HEK293 (cell line): ENCODE measurements around the gene MBLAC2.

Experiments used
- AEBP2 ChIP-seq: fragments of 450-650 bp; formaldehyde crosslinking; IDR thresholded peaks from 2 replicates; pipeline ENCODE4 v1.5.1; 2016; ENCODE audit warnings: missing biosample characterization, missing genetic modification characterization, borderline replicate concordance
- GLI4 ChIP-seq: fragments of 450-650 bp; formaldehyde crosslinking; IDR thresholded peaks from 2 replicates; pipeline ENCODE4 v1.5.1; 2016; ENCODE audit warnings: missing biosample characterization, missing genetic modification characterization
- HOXD13 ChIP-seq: sonication (generic); formaldehyde crosslinking; IDR thresholded peaks from 2 replicates; pipeline ENCODE4 v1.8.0; 2022; ENCODE audit warnings: missing genetic modification reagents, borderline replicate concordance
- KLF10 ChIP-seq: fragments of 450-650 bp; IDR thresholded peaks from 2 replicates; pipeline ENCODE4 v1.5.1; 2018; ENCODE audit warnings: missing biosample characterization, mild to moderate bottlenecking, missing genetic modification characterization
- KLF8 ChIP-seq: fragments of 450-650 bp; formaldehyde crosslinking; IDR thresholded peaks from 2 replicates; pipeline ENCODE4 v1.5.1; 2016; ENCODE audit warnings: missing biosample characterization, missing genetic modification characterization
- OVOL3 ChIP-seq: fragments of 450-650 bp; formaldehyde crosslinking; IDR thresholded peaks from 2 replicates; pipeline ENCODE4 v1.5.1; 2016; ENCODE audit warnings: missing biosample characterization, missing genetic modification characterization
- PRDM1 ChIP-seq: fragments of 450-650 bp; formaldehyde crosslinking; IDR thresholded peaks from 2 replicates; pipeline ENCODE4; 2016; ENCODE audit warnings: missing biosample characterization, missing genetic modification characterization
- TCF7L2 ChIP-seq: IDR thresholded peaks from 2 replicates; pipeline ENCODE4 v1.6.1; 2011; ENCODE audit warnings: low read depth, mild to moderate bottlenecking, inconsistent platforms, low read length, moderate library complexity, borderline replicate concordance
- ZBTB20 ChIP-seq: fragments of 450-650 bp; formaldehyde crosslinking; IDR thresholded peaks from 2 replicates; pipeline ENCODE4 v1.5.1; 2016; ENCODE audit warnings: missing biosample characterization, missing genetic modification characterization
- ZBTB48 ChIP-seq: fragments of 450-650 bp; formaldehyde crosslinking; IDR thresholded peaks from 2 replicates; pipeline ENCODE4 v1.5.1; 2016; ENCODE audit warnings: missing biosample characterization, missing genetic modification characterization
- ZBTB8A ChIP-seq: fragments of 450-650 bp; formaldehyde crosslinking; IDR thresholded peaks from 2 replicates; pipeline ENCODE4 v1.5.1; 2016; ENCODE audit warnings: missing biosample characterization, missing genetic modification characterization
- ZEB2 ChIP-seq: fragments of 450-650 bp; formaldehyde crosslinking; IDR thresholded peaks from 2 replicates; pipeline ENCODE4 v1.5.1; 2016; ENCODE audit warnings: missing biosample characterization, missing genetic modification characterization
- ZFHX2 ChIP-seq: fragments of 450-650 bp; formaldehyde crosslinking; conservative IDR thresholded peaks from 2 replicates; pipeline ENCODE4 v1.5.1; 2016; ENCODE audit warnings: missing biosample characterization, missing genetic modification characterization
- ZFP3 ChIP-seq: fragments of 450-650 bp; formaldehyde crosslinking; IDR thresholded peaks from 2 replicates; pipeline ENCODE4 v1.5.1; 2016; ENCODE audit warnings: low read depth, missing biosample characterization, missing genetic modification characterization
- ZIC2 ChIP-seq: fragments of 450-650 bp; formaldehyde crosslinking; IDR thresholded peaks from 2 replicates; pipeline ENCODE4 v1.5.1; 2016; ENCODE audit warnings: missing biosample characterization, missing genetic modification characterization
- ZNF114 ChIP-seq: fragments of 450-650 bp; formaldehyde crosslinking; IDR thresholded peaks from 2 replicates; pipeline ENCODE4 v1.5.0; 2017; ENCODE audit warnings: missing biosample characterization, missing genetic modification characterization
- ZNF146 ChIP-seq: fragments of 450-650 bp; formaldehyde crosslinking; IDR thresholded peaks from 2 replicates; pipeline ENCODE4 v1.5.1; 2016; ENCODE audit warnings: missing biosample characterization, missing genetic modification characterization
- ZNF341 ChIP-seq: fragments of 450-650 bp; formaldehyde crosslinking; IDR thresholded peaks from 2 replicates; pipeline ENCODE4; 2016; ENCODE audit warnings: low read depth, missing biosample characterization, missing genetic modification characterization
- ZNF362 ChIP-seq: fragments of 450-650 bp; formaldehyde crosslinking; IDR thresholded peaks from 2 replicates; pipeline ENCODE4 v1.5.1; 2016; ENCODE audit warnings: missing biosample characterization, missing genetic modification characterization
- ZNF510 ChIP-seq: fragments of 450-650 bp; formaldehyde crosslinking; IDR thresholded peaks from 2 replicates; pipeline ENCODE4 v1.5.1; 2018; ENCODE audit warnings: mild to moderate bottlenecking, missing genetic modification characterization, missing biosample characterization; ENCODE audit not compliant: insufficient replicate concordance
- ZNF514 ChIP-seq: fragments of 450-650 bp; formaldehyde crosslinking; IDR thresholded peaks from 2 replicates; pipeline ENCODE4 v1.5.1; 2016; ENCODE audit warnings: missing biosample characterization, missing genetic modification characterization
- ZNF529 ChIP-seq: fragments of 450-650 bp; formaldehyde crosslinking; IDR thresholded peaks from 2 replicates; pipeline ENCODE4 v1.5.1; 2017; ENCODE audit warnings: missing genetic modification characterization, missing biosample characterization; ENCODE audit not compliant: insufficient replicate concordance
- ZNF585B ChIP-seq: fragments of 450-650 bp; formaldehyde crosslinking; IDR thresholded peaks from 2 replicates; pipeline ENCODE4 v1.5.1; 2016; ENCODE audit warnings: missing biosample characterization, missing genetic modification characterization
- ZNF596 ChIP-seq: fragments of 450-650 bp; IDR thresholded peaks from 2 replicates; pipeline ENCODE4 v1.5.0; 2018; ENCODE audit warnings: missing biosample characterization, mild to moderate bottlenecking, missing genetic modification characterization, moderate library complexity
- ZNF600 ChIP-seq: fragments of 450-650 bp; formaldehyde crosslinking; IDR thresholded peaks from 2 replicates; pipeline ENCODE4 v1.5.1; 2016; ENCODE audit warnings: missing biosample characterization, missing genetic modification characterization
- ZNF621 ChIP-seq: fragments of 450-650 bp; formaldehyde crosslinking; IDR thresholded peaks from 2 replicates; pipeline ENCODE4 v1.5.1; 2017; ENCODE audit warnings: missing biosample characterization, missing genetic modification characterization
- ZNF645 ChIP-seq: fragments of 450-650 bp; formaldehyde crosslinking; IDR thresholded peaks from 2 replicates; pipeline ENCODE4; 2016; ENCODE audit warnings: missing biosample characterization, missing genetic modification characterization
- ZNF654 ChIP-seq: fragments of 450-650 bp; formaldehyde crosslinking; IDR thresholded peaks from 2 replicates; pipeline ENCODE4 v1.5.1; 2016; ENCODE audit warnings: low read depth, missing biosample characterization, missing genetic modification characterization
- ZNF660 ChIP-seq: fragments of 450-650 bp; IDR thresholded peaks from 2 replicates; pipeline ENCODE4 v1.5.1; 2018; ENCODE audit warnings: missing biosample characterization, mild to moderate bottlenecking, missing genetic modification characterization
- ZNF843 ChIP-seq: fragments of 450-650 bp; formaldehyde crosslinking; IDR thresholded peaks from 2 replicates; pipeline ENCODE4 v1.5.1; 2016; ENCODE audit warnings: missing biosample characterization, missing genetic modification characterization
- TF ChIP-seq, protein P1 (sequence below): fragments of 450-650 bp; formaldehyde crosslinking; IDR thresholded peaks from 2 replicates; pipeline ENCODE4 v1.5.1; 2016; ENCODE audit warnings: missing biosample characterization, missing genetic modification characterization
- TF ChIP-seq, protein P2 (sequence below): fragments of 450-650 bp; formaldehyde crosslinking; IDR thresholded peaks from 2 replicates; pipeline ENCODE4 v1.5.1; 2016; ENCODE audit warnings: missing biosample characterization, missing genetic modification characterization

MBLAC2 gene

GRCh38 chr5:90409318-90410177 lies 65.0 kb downstream of the MBLAC2 start, which contains the start of gene CETN3 (continued):
- TF ChIP-seq ZNF660 (tag by site-specific recombination) (peak; percentile 74), ZNF645 (tag by site-specific recombination) (no peak), TCF7L2 (no peak), ZNF621 (tag by site-specific recombination) (no peak), KLF10 (0 out of 2 replicates have a peak, but pooled peaks have one; percentile 42), ZNF341 (tag by site-specific recombination) (no peak), AEBP2 (no peak), ZNF529 (tag by site-specific recombination) (no peak), ZNF510 (tag by site-specific recombination) (no peak), ZNF600 (peak; percentile 77), ZNF843 (tag by site-specific recombination) (peak; percentile 56), KLF8 (tag by site-specific recombination) (peak; percentile 63), HOXD13 (CRISPR knock-in tag) (peak; percentile 88), ZNF596 (tag by site-specific recombination) (no peak), ZNF585B (tag by site-specific recombination) (no peak), ZNF146 (tag by site-specific recombination) (no peak), ZIC2 (peak; percentile 13; the same call in 1 of the 2 replicates), ZNF114 (tag by site-specific recombination) (no peak), ZNF514 (no peak), ZNF362 (tag by site-specific recombination) (peak; percentile 89), ZBTB8A (tag by site-specific recombination) (peak; percentile 80), ZFHX2 (tag by site-specific recombination) (peak; percentile 85), GLI4 (peak; percentile 48; the same call in 1 of the 2 replicates), ZBTB48 (tag by site-specific recombination) (peak; percentile 92), ZBTB20 (tag by site-specific recombination) (peak; percentile 68), ZFP3 (tag by site-specific recombination) (no peak), ZNF654 (no peak), OVOL3 (tag by site-specific recombination) (no peak), PRDM1 (tag by site-specific recombination) (no peak), ZEB2 (0 out of 2 replicates have a peak, but pooled peaks have one; percentile 40)
- TF ChIP-seq, protein P1, sequence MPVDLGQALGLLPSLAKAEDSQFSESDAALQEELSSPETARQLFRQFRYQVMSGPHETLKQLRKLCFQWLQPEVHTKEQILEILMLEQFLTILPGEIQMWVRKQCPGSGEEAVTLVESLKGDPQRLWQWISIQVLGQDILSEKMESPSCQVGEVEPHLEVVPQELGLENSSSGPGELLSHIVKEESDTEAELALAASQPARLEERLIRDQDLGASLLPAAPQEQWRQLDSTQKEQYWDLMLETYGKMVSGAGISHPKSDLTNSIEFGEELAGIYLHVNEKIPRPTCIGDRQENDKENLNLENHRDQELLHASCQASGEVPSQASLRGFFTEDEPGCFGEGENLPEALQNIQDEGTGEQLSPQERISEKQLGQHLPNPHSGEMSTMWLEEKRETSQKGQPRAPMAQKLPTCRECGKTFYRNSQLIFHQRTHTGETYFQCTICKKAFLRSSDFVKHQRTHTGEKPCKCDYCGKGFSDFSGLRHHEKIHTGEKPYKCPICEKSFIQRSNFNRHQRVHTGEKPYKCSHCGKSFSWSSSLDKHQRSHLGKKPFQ, result peak; percentile 17; the same call in 1 of the 2 replicates
- TF ChIP-seq, protein P2, sequence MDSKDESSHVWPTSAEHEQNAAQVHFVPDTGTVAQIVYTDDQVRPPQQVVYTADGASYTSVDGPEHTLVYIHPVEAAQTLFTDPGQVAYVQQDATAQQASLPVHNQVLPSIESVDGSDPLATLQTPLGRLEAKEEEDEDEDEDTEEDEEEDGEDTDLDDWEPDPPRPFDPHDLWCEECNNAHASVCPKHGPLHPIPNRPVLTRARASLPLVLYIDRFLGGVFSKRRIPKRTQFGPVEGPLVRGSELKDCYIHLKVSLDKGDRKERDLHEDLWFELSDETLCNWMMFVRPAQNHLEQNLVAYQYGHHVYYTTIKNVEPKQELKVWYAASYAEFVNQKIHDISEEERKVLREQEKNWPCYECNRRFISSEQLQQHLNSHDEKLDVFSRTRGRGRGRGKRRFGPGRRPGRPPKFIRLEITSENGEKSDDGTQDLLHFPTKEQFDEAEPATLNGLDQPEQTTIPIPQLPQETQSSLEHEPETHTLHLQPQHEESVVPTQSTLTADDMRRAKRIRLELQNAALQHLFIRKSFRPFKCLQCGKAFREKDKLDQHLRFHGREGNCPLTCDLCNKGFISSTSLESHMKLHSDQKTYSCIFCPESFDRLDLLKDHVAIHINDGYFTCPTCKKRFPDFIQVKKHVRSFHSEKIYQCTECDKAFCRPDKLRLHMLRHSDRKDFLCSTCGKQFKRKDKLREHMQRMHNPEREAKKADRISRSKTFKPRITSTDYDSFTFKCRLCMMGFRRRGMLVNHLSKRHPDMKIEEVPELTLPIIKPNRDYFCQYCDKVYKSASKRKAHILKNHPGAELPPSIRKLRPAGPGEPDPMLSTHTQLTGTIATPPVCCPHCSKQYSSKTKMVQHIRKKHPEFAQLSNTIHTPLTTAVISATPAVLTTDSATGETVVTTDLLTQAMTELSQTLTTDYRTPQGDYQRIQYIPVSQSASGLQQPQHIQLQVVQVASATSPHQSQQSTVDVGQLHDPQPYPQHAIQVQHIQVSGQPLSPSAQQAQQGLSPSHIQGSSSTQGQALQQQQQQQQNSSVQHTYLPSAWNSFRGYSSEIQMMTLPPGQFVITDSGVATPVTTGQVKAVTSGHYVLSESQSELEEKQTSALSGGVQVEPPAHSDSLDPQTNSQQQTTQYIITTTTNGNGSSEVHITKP (tag by site-specific recombination), result peak; percentile 74
